Cardiac muscle cell (in vitro differentiated cells and primary cell): Measurements from ENCODE around the gene CDS1. TPM values are rescaled to one million over a fixed set of nuclear protein-coding genes. Genes with fewer than 3 reads are reported as not detected.
A peak's percentile ranks its signal among the peaks of the same experiment; 100 is the strongest.

Experiments
- DNase-seq, 2 donors: peaks; one replicate each; pipeline versions ENCODE4 v3.0.0 to v3.0.0-alpha.2; 2010 to 2017; ENCODE audit warnings: low read depth in 1 of 2, low spot score in 1 of 2
- H3K27ac ChIP-seq: fragments of 200-600 bp; sonication (generic); 2 replicates; pipeline ENCODE4 v1.5.1; 2016
- H3K27me3 ChIP-seq: fragments of 200-600 bp; sonication (generic); 2 replicates; pipeline ENCODE4 v1.6.0; 2016; ENCODE audit warnings: control low read depth
- H3K36me3 ChIP-seq: fragments of 200-600 bp; sonication (generic); 2 replicates; pipeline ENCODE4 v1.5.1; 2016; ENCODE audit warnings: control low read depth
- H3K4me1 ChIP-seq: fragments of 200-600 bp; sonication (generic); 2 replicates; pipeline ENCODE4 v1.8.1; 2017; ENCODE audit warnings: low read depth, mild to moderate bottlenecking, mixed run types
- H3K4me3 ChIP-seq: fragments of 200-600 bp; sonication (generic); 2 replicates; pipeline ENCODE4 v1.5.1; 2016; ENCODE audit warnings: mild to moderate bottlenecking
- H3K9me3 ChIP-seq: fragments of 200-600 bp; sonication (generic); 2 replicates; pipeline ENCODE4 v1.5.1; 2017; ENCODE audit warnings: low read depth, mild to moderate bottlenecking, control low read depth
- CTCF ChIP-seq: IDR thresholded peaks from 2 replicates; pipeline ENCODE4 v1.5.1; 2012; ENCODE audit warnings: low read depth, mild to moderate bottlenecking, low read length
- polyA plus RNA-seq: library from polyadenylated mRNA; unstranded; fragments of >200 nt; fragmentation: Nextera tagmentation; extraction: Ambion mirVana; gene quantifications from 2 replicates; pipeline ENCODE4 v1.2.1, GENCODE V29; 2016
- total RNA-seq: library from RNA; depleted of rRNA; stranded (reverse); fragments of >200 nt; gene quantifications from 2 replicates; pipeline ENCODE4 v1.2.3, GENCODE V29; 2016

Gene CDS1
- total and polyA plus RNA-seq, 2 experiments from 2014 or later: 1.9 to 2.2 TPM

- DNase-seq: peak in 1 of 2 donors; percentile 88
- Histone ChIP-seq H3K36me3 (peaks cover 51% of the 10 kb centered on the region), H3K27ac (no peak overlapping the region), H3K9me3 (no peaks in the 10 kb centered on the region), H3K4me3 (no peak overlapping the region), H3K4me1 (peaks cover 12% of the 10 kb centered on the region), H3K27me3 (no peaks in the 10 kb centered on the region)
- TF ChIP-seq CTCF: no peak
Measured at GRCh38 chr4:84673475-84674240, 90.7 kb downstream of the CDS1 start.

GRCh38 chr4:84677093-84677492 lies 94.2 kb downstream of the CDS1 start:
- H3K27me3 ChIP-seq: no peaks in the 10 kb centered on the region

GRCh38 chr4:84677995-84678394 lies 95.1 kb downstream of the CDS1 start:
- TF ChIP-seq CTCF: no peak
- no peaks in the 10 kb centered on the region for H3K27me3 ChIP-seq
- H3K4me3 ChIP-seq: no peak overlapping the region
- peaks cover 23% of the 10 kb centered on the region for H3K4me1 ChIP-seq
- H3K27ac ChIP-seq: no peak overlapping the region
- DNase-seq: no peak
- H3K9me3 ChIP-seq: no peaks in the 10 kb centered on the region
- H3K36me3 ChIP-seq: peaks cover 30% of the 10 kb centered on the region

More at GRCh38 chr4:84677093-84677492, 94.2 kb downstream of the CDS1 start:
- DNase-seq: peak in 1 of 2 donors; percentile 58
- Histone ChIP-seq H3K4me1 (peaks cover 17% of the 10 kb centered on the region), H3K4me3 (no peak overlapping the region), H3K36me3 (peaks cover 39% of the 10 kb centered on the region), H3K27ac (peak overlapping the region; percentile 65), H3K9me3 (no peaks in the 10 kb centered on the region)
- no peak for TF ChIP-seq CTCF

GRCh38 chr4:84678976-84679744 lies 96.2 kb downstream of the CDS1 start:
- Histone ChIP-seq H3K36me3 (peaks cover 32% of the 10 kb centered on the region), H3K27me3 (no peaks in the 10 kb centered on the region), H3K4me1 (peaks cover 23% of the 10 kb centered on the region), H3K9me3 (no peaks in the 10 kb centered on the region), H3K27ac (no peak overlapping the region), H3K4me3 (no peak overlapping the region)
- no peak for TF ChIP-seq CTCF
- no peak for DNase-seq

GRCh38 chr4:84680956-84681355 lies 98.0 kb downstream of the CDS1 start:
- Histone ChIP-seq H3K4me1 (peaks cover 23% of the 10 kb centered on the region), H3K36me3 (peaks cover 32% of the 10 kb centered on the region), H3K27ac (peak overlapping the region; percentile 91), H3K27me3 (no peaks in the 10 kb centered on the region), H3K9me3 (no peaks in the 10 kb centered on the region), H3K4me3 (no peak overlapping the region)
- no peak for TF ChIP-seq CTCF
- no peak for DNase-seq
